Right lobe of liver (tissue), 4 donors: ENCODE data around the gene SORBS2.

Source experiments
- CTCF ChIP-seq, 4 donors: fragments of 200-600 bp in 3 of 4; fragments of 450-650 bp in 1 of 4; IDR thresholded peaks; one replicate each; pipeline versions ENCODE4 v1.5.1 to v1.8.0; 2016 to 2022; ENCODE audit warnings: antibody characterized with exemption in 4 of 4, mild to moderate bottlenecking in 2 of 4
- POLR2A ChIP-seq: fragments of 450-650 bp; IDR thresholded peaks from one replicate; pipeline ENCODE4 v1.6.1; 2017; ENCODE audit warnings: antibody characterized with exemption, mild to moderate bottlenecking
- donor health status: DM: no; HTN: no; CAD: no.
- donor health status: DM: no; HTN: no; CAD: no.
- donor health status: DM: no; HTN: yes; CAD: no.

- no peak for TF ChIP-seq CTCF (IDR thresholded peaks at IDR 0.05)
- TF ChIP-seq POLR2A = no peak
Measured at GRCh38 chr4:185695743-185696142, 116.3 kb downstream of the SORBS2 start.
